HG03097 (cell line): ENCODE results near the gene CNFN.

Source experiments
- ATAC-seq: cut with Tn5 transposase; IDR thresholded peaks from one replicate; pipeline ENCODE4 v1.9.1; 2021; ENCODE audit not compliant: unreplicated experiment, low FRiP score

The CNFN gene

GRCh38 chr19:42410371-42410770 is 20.3 kb upstream of the CNFN start:
- ATAC-seq, result no peak

GRCh38 chr19:42409477-42409876 is 19.4 kb upstream of the CNFN start:
- no peak for ATAC-seq

- ATAC-seq, result no peak
Observed at GRCh38 chr19:42407816-42408175, 17.7 kb upstream of the CNFN start.

- no peak for ATAC-seq
Observed at GRCh38 chr19:42407085-42407815, 17.2 kb upstream of the CNFN start.

GRCh38 chr19:42406111-42406510 is 16.0 kb upstream of the CNFN start:
- ATAC-seq, result no peak

- no peak for ATAC-seq
Observed at GRCh38 chr19:42403586-42403985, 13.5 kb upstream of the CNFN start.

GRCh38 chr19:42402376-42403116 is 12.4 kb upstream of the CNFN start:
- ATAC-seq, result no peak

- no peak for ATAC-seq
Observed at GRCh38 chr19:42401365-42402303, 11.5 kb upstream of the CNFN start.

GRCh38 chr19:42400404-42400803 is 10.3 kb upstream of the CNFN start:
- ATAC-seq, result no peak

- no peak for ATAC-seq
Observed at GRCh38 chr19:42397263-42398166, 7.4 kb upstream of the CNFN start.

GRCh38 chr19:42396381-42397262 is 6.5 kb upstream of the CNFN start:
- peak; percentile 90 for ATAC-seq

- no peak for ATAC-seq
Observed at GRCh38 chr19:42394751-42395150, 4.7 kb upstream of the CNFN start.

- no peak for ATAC-seq
Observed at GRCh38 chr19:42392165-42392564, 2.1 kb upstream of the CNFN start.

GRCh38 chr19:42388851-42389489 is 1.1 kb downstream of the CNFN start:
- no peak for ATAC-seq

GRCh38 chr19:42386974-42387707 is 3.0 kb downstream of the CNFN start:
- ATAC-seq, result no peak

GRCh38 chr19:42380155-42380554 is 9.9 kb downstream of the CNFN start:
- ATAC-seq, result no peak

GRCh38 chr19:42378225-42379215 is 11.6 kb downstream of the CNFN start:
- ATAC-seq, result no peak
